ENCODE data around the gene AGTRAP. TPM values are rescaled to one million over a fixed set of nuclear protein-coding genes. Genes with fewer than 3 reads are reported as not detected.
A peak's percentile ranks its signal among the peaks of the same experiment; 100 is the strongest.

AGTRAP gene
- total and polyA plus RNA-seq, 9 donors = 5.9 to 53.2 (median 31.1) TPM

DNA sequence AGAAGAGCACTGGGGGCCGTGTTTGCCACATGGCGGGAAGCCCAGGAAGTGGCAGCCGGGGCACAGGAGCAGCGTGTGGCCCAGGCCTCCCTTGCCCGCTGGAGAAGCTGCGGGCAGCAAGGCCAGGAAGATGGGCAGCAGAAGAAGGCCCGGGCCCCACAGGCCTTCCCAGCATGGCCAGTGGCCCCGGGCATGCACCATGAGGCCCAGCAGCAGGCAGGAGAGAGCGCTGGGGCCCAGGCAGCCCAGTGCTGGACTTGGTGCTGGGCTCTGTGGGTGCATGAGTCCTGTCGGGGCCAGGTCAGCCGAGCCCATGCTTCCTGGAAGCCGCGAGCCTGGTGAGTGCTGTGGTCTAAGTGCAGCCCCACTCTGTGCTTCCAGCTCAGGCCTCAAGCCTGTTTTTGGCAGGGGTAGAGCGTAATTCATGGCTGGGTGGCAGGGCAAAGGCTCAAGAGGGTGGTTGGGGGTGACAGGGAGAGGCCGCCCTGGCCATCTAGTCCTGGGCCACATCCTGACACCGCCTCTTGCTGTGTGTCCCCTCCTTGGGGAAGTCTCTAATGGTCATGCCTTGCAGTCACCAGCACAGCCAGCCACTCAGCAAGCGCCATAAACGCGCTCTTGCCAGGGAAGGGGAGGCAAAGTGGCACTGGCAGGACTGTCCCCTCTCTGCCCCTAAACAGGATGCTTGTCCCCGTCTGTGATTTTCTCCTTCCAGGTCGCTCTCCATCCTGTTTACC, 48.5 kb downstream of the AGTRAP start:
- no peak for TF ChIP-seq POLR2A (IDR thresholded peaks at IDR 0.05)
- TF ChIP-seq, protein P1, sequence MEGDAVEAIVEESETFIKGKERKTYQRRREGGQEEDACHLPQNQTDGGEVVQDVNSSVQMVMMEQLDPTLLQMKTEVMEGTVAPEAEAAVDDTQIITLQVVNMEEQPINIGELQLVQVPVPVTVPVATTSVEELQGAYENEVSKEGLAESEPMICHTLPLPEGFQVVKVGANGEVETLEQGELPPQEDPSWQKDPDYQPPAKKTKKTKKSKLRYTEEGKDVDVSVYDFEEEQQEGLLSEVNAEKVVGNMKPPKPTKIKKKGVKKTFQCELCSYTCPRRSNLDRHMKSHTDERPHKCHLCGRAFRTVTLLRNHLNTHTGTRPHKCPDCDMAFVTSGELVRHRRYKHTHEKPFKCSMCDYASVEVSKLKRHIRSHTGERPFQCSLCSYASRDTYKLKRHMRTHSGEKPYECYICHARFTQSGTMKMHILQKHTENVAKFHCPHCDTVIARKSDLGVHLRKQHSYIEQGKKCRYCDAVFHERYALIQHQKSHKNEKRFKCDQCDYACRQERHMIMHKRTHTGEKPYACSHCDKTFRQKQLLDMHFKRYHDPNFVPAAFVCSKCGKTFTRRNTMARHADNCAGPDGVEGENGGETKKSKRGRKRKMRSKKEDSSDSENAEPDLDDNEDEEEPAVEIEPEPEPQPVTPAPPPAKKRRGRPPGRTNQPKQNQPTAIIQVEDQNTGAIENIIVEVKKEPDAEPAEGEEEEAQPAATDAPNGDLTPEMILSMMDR (IDR thresholded peaks at IDR 0.05) = no peak
- TF ChIP-seq EP300 (IDR thresholded peaks at IDR 0.05) = no peak
- intact Hi-C loops (cut with DNase I) = no loop called here
- H3K9me3 ChIP-seq = no peaks in the 10 kb centered on the region
- no peaks in the 10 kb centered on the region for H3K36me3 ChIP-seq
- H3K4me3 ChIP-seq = peak overlapping the region; percentile 22
- no peaks in the 10 kb centered on the region for H3K27me3 ChIP-seq
- H3K27ac ChIP-seq = peak overlapping the region; percentile 50 to 98
- DNase-seq = peak in 3 of 5 donors; percentile 46 to 53 (median 46)
- 64 to 70% (median 68%) methylated on average over 21 of the region's 21 CpGs for WGBS, 3 donors
- H3K4me1 ChIP-seq (ENCODE audit: insufficient read depth) = peaks cover 19% of the 10 kb centered on the region

GRCh38 chr1:11784993-11785769, 49.2 kb downstream of the AGTRAP start:
- DNase-seq = peak; percentile 71 to 85 (median 81)
- Histone ChIP-seq H3K9me3 (no peaks in the 10 kb centered on the region), H3K4me1 (ENCODE audit: insufficient read depth) (peaks cover 26% of the 10 kb centered on the region), H3K27ac (peak overlapping the region; percentile 50 to 98), H3K27me3 (no peaks in the 10 kb centered on the region), H3K36me3 (no peaks in the 10 kb centered on the region), H3K4me3 (peak overlapping the region; percentile 22)
- 4 to 9% (median 7%) methylated on average over 18 to 30 of the region's 30 CpGs for WGBS, 3 donors
- intact Hi-C loops (cut with DNase I) = loop anchor here in 1 of 4 donors (5.0 kb wide), 1 partner anchor 48 kb away; the partner anchor contains the start of gene AGTRAP
- TF ChIP-seq POLR2A (IDR thresholded peaks at IDR 0.05) (no peak), EP300 (IDR thresholded peaks at IDR 0.05) (no peak)
- TF ChIP-seq, protein P1 (IDR thresholded peaks at IDR 0.05) = peak; percentile 50 to 89 (median 87)

DNA sequence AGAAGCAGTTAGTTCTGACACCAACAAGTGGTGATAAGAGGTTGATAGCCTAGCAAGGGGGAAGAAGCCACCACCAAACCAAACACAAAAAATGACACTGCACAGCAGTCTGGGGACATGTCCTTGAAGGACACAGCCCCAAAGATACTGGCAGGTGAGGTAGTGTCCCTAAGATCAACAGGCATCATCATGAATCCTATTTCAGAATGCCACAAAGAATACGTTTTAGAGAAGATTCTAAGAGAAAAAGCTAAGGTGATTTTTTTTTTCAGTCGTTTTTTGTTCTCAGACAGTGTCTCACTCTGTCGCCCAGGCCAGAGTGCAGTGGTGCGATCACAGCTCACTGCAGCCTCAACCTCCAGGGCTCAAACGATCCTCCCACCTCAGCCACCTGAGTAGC, 50.2 kb downstream of the AGTRAP start:
- no peak overlapping the region for H3K4me3 ChIP-seq
- TF ChIP-seq POLR2A (IDR thresholded peaks at IDR 0.05) = no peak
- no peak for TF ChIP-seq EP300 (IDR thresholded peaks at IDR 0.05)
- TF ChIP-seq, protein P1 (IDR thresholded peaks at IDR 0.05) = no peak
- no peaks in the 10 kb centered on the region for H3K27me3 ChIP-seq
- DNase-seq = no peak
- intact Hi-C loops (cut with DNase I) = loop anchor here in 2 of 4 donors (2.0 to 5.0 kb wide), 2 partner anchors 17 to 49 kb away; partner anchors contain the start of gene AGTRAP (in 1 of the 2)
- H3K27ac ChIP-seq = peak overlapping the region; percentile 56 to 98
- H3K4me1 ChIP-seq (ENCODE audit: insufficient read depth) = peaks cover 32% of the 10 kb centered on the region
- no peaks in the 10 kb centered on the region for H3K9me3 ChIP-seq
- no peaks in the 10 kb centered on the region for H3K36me3 ChIP-seq
- WGBS, 3 donors = 49 to 59% (median 57%) methylated on average over 5 of the region's 5 CpGs

DNA sequence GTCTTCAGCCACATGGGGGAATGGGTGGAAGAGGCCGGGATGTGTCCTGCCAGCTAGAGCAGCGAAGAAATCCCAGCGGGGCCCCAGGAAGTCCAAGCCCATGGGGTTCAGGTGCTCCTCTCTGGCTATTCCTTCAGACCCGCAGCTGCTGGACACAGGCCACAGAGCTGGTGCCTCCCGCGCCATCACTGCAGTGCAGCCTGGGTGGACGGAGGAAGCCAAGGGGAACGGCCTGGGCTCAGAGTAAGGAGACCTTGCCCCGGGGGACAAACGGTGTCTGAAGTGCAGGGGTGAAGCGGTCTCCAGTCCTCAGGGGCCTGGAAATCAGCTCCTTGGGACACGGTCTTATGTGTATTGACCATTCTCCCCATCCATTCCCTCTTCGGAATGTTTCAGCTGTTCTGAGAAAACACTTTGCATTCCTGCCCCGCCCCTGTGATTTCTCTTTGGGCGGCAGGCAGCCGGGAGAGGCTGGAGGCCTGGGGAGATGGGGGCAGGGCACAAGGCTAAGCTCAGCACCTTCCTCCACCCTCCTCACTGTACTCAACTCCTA, 51.4 kb downstream of the AGTRAP start:
- 6 to 18% (median 11%) methylated on average over 16 of the region's 16 CpGs for WGBS, 3 donors
- peaks cover 39% of the 10 kb centered on the region for H3K4me1 ChIP-seq (ENCODE audit: insufficient read depth)
- TF ChIP-seq EP300 (IDR thresholded peaks at IDR 0.05) (no peak), POLR2A (IDR thresholded peaks at IDR 0.05) (no peak)
- TF ChIP-seq, protein P1 (IDR thresholded peaks at IDR 0.05) = no peak
- H3K4me3 ChIP-seq = no peak overlapping the region
- DNase-seq = peak; percentile 75 to 80 (median 78)
- H3K27me3 ChIP-seq = no peaks in the 10 kb centered on the region
- no peaks in the 10 kb centered on the region for H3K36me3 ChIP-seq
- H3K27ac ChIP-seq = peak overlapping the region; percentile 56 to 98
- no peaks in the 10 kb centered on the region for H3K9me3 ChIP-seq
- intact Hi-C loops (cut with DNase I) = loop anchor here in 2 of 4 donors (2.0 to 5.0 kb wide), 2 partner anchors 15 to 50 kb away; partner anchors contain the start of gene AGTRAP (in 1 of the 2)

Measured in ovary (tissue), 9 donors.